HG03039 (cell line): ENCODE data around the gene ADK.

Experiments used
- ATAC-seq: cut with Tn5 transposase; IDR thresholded peaks from one replicate; pipeline ENCODE4 v1.9.1; 2021; ENCODE audit warnings: mild to moderate bottlenecking, moderate library complexity; ENCODE audit not compliant: unreplicated experiment

ADK gene

DNA sequence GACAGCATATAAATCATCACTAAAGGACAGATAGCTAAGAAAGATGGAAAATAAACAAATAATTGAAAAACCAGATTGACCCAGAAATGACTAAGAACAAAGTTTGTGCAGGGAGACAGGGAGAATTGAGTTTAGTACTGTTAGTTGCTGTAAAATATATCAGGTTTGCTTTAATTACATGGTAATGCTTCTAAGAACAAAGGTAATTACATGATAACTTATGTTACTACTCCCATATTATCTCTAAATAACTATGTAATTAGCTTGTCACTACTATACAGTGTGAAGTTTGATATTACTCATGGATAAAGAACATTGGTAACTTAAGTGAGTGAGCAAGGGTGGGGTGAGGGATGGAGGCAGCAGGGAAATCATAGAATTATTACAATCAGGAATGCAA, 540.1 kb downstream of the ADK start:
- no peak for ATAC-seq

DNA sequence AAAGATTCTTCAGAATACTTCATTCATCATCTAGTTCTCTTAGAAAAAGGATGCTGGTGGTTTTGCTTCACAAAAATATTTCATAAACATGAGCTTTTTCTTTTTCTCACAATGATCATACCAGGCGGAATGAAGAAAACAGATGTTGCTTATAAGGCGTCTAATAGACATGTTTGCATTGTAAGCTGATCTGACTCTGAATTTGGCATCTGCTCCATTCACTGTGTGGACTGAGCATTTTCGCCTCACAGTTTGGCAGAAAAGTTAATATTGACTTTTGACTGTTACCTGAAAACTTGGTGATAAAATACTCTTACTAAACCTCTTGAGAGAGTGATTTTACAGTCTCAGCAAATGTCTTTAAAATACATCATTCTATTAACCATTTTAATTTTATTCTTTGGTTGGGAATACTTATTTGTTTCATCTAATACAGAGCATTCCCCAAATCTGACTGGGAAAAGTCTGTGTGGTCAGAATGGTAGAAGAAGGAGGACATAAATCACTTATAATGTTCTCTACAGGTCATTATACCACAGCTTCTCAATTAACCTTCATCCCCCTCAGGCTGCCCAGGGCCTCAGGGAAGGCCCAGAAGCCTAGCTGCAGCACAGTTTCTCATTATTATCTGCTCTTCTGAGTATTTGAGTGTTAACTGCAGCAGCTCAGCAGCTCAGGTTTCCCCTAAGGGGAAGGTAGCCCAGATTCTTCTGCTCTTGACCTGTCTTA, 553.8 kb downstream of the ADK start:
- ATAC-seq: no peak

DNA sequence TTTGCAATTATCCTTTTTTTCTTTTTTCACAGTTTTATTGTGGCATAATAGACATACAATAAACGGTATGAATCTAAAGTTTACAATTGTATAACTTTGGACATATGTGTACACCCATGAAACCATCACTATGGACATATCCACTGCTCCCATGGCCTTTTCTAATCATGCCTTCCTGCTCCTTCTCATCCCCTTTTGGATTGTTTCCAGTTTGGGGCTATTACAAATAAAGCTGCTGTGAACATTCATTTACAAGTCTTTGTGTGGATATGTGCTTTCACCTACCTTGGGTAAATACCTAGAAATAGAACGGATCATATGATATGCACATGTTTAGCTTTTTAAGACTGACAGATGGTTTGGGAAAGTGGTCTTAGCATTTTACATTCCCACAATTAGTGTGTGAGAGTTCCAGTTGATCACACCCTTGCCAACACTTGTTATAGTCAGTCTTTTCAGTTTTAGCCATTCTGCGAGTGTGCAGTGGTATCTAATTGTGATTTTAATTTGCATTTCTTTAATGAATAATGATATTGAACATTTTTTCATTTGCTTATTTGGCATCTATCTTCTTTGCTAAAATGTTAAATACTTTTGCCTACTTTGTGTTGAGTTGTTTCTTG, 554.4 kb downstream of the ADK start:
- ATAC-seq: no peak

DNA sequence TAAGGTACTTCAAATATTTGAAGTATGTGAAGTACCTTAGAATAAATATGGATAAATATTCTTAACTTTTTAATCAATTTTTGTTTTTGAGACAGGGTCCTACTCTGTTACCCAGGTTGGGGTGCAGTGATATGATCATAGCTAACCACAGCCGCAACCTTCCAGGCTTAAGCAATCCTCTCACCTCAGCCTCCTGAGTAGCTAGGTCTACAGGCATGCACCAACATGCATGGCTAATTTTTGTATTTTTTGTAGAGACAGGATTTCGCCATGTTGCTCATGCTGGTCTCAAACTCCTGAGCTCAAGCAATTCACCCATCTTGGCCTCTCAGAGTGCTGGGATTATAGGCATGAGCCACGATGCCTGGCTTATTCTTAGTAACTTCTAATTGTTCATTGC, 555.9 kb downstream of the ADK start:
- no peak for ATAC-seq

DNA sequence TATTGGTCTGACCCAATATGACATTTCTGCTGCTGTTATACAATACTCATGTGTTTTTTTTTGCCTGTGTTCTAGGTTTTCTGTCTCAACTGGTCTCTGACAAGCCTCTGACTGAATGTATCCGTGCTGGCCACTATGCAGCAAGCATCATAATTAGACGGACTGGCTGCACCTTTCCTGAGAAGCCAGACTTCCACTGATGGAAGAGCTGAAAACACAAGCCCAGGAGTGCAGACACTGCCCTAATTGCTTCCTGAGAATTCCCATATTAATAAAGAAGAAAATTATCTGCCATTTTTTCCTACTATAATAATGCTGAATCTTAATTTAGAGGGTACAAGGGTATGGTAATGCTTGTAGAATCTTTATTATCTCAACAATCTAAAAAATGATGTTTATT, 557.2 kb downstream of the ADK start:
- ATAC-seq: no peak

DNA sequence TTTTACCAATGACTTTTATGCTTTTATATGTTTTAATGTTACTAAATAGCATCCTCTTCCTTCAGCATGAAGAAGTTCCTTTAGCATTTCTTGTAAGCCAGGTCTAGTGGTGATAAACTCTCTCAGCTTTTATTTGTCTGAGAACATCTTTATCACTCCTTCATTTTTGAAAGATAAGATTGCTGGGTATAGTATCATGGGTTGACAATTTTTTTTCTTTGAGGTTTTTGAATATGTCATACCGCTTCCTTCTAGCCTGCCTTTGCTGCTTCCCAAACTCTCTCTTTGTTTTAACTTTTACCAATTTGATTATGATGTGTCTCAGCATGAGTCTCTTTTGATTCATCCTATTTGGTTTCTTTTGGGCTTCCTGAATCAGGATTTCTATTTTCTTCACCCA, 567.2 kb downstream of the ADK start:
- ATAC-seq: no peak

DNA sequence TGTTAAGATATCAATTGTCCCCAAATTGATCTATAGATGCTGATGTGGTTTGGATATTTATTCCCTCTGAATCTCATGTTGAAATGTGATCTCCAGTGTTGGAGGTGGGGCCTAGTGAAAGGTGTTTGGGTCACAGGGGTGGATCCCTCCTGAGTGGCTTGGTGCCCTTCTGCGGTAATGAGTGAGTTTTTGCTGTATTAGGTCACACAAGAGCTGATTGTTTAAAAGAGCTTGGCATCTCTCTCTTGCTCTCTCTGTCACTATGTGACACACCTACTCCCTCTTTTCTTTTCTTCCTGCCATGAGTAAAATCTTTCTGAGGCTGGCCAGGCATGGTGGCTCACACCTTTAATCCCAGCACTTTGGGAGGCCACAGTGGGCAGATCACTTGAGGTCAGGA, 577.2 kb downstream of the ADK start:
- ATAC-seq: no peak

DNA sequence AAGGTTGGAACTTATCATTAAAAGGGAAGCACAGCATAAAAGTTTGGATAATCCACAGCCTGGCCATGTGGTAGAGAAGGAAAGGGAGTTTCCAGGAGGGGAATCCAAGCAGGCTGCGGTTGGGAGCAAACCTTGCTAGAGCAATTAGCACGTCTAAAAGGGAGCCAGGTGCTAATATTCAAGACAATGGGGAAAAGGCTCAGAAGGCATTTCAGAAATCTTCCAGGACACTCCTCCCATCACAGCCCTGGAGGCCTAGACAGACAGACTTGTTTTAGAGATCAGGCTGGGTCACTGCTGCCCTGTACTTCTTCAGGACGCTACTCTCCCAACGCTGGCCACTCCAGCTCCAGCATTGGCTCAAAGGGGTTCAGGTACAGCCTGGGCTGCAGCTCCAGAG, 579.2 kb downstream of the ADK start:
- no peak for ATAC-seq

DNA sequence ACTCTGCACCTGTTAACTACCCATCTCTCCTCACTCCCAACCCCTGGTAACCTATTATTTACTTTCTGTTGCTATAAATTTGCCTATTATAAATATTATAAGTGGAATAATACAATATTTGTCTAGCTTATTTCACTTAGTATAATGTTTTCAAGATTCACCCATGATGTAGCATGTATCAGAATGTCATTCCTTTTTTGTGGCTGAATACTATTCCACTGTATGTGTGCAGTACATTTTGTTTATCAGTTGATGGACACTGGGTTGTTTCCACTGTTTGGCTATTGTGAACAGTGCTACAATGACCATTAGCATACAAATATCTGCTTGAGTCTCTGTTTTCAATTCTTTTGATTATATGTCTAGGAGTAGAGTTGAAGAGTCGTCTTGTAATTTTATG, 582.6 kb downstream of the ADK start:
- ATAC-seq: no peak

DNA sequence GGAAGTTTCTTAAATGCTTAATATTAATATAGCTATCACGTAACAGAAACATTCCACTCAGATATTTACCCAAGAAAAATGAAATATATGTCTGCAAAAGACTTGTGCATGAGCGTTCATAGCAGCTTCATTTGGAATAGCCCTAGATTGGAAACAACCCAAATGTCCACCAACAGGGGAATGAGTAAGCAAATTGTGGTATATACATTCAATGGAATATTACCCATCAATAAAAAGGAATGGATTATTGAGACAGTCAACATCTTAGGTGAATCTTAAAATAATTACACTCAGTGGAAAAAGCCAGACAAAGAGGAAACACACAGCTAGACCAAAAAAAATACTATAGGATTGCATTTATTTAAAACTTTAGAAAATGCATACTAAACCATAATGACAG, 585.0 kb downstream of the ADK start:
- ATAC-seq: no peak

DNA sequence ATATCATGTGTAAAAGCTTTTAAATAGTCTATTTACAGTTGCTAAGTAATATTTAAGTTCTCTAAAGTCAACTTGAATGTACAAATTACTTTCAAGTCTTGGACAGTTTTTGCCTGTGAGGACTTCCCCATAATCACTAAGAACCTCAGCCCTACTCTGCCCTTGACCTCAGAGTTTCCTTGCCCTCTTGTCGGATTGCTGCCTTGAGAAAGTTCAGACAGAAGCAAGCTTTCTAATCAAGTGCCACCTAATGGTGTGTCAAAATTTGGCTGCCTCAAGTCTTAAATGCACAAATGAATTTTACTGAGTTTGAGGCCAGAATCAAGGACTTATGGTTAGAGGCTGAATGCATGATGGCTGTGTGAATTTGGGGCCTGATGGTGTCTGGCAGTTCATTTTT, 587.0 kb downstream of the ADK start:
- ATAC-seq: no peak

DNA sequence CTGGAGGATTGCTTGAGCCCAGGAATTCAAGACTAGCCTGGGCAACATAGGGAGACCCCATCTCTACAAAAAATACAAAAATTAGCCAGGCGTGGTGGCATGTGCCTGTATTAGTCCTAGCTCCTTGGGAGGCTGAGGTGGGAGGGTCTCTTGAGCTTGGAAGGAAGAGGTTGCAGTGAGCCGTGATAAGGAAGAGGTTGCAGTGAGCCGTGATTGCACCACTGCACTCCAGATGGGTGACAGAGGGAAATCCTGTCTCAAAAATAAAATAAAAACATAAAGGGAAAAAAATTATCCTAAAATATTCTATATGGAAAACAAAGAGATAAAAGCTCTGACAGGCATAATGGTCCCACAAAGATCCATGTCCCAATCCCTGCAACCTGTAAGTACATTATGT, 587.5 kb downstream of the ADK start:
- no peak for ATAC-seq

DNA sequence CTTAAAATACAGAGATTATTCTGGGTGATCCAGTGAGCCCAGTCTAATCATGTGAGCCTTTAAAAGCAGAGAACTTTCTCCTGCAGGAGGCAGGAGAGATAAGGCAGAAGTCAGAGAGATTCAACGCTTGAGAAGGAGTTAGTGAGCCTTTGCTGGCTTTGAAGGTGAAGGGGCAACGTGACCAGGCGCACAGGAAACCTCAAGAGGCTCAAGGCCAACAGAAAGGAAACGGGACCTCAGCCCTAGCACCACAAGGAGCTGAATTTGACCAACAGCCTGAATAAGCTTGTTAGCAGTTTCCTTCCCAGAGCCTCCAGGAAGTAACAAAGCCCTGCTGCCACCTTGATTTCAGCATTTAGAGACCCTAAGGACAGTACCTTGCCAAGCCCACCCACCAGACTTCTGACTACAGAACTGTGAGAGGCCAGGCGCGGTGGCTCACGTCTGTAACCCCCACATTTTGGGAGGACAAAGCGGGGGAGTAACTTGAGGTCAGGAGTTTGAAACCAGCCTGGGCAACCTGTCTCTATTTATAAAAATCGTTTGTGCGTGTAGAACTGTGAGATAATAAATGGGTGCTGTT, 588.1 kb downstream of the ADK start:
- peak; percentile 68 for ATAC-seq

DNA sequence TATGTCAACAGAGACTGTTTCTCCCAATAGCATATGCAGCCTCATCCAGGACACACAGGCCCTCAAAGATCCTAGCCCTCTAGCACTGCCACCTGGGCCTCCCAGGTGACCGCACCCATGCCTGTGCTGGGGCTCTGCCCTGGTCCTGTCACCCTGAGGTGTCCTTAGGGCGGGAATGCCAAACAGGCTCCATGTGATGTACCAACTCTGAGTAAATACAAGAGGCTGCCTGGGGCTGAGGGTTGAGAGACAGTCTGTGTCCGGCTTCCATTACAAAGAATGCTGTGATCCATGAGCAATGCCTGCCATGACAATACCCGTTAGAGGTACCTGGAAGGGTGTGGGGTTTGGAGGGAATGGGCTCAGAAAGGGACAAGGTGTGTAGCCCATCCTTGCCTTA, 592.4 kb downstream of the ADK start:
- no peak for ATAC-seq

DNA sequence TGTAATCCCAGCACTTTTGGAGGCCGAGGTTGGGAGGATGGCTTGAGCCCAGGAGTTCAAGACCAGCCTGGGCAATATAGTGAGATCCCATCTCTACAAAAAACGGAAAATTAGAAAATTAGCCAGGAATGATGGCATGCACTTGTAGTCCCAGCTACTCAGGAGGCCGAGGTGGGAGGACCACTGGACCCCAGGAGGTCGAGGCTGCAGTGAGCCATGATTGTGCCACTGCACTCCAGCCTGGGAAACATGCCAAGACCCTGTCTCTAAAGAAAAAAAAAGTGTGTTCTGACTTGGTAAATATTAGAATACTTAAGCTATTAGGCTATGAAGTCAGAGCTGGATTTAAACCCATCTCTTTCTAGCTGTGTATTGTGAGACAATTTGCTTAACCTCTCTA, 594.4 kb downstream of the ADK start:
- ATAC-seq: no peak

DNA sequence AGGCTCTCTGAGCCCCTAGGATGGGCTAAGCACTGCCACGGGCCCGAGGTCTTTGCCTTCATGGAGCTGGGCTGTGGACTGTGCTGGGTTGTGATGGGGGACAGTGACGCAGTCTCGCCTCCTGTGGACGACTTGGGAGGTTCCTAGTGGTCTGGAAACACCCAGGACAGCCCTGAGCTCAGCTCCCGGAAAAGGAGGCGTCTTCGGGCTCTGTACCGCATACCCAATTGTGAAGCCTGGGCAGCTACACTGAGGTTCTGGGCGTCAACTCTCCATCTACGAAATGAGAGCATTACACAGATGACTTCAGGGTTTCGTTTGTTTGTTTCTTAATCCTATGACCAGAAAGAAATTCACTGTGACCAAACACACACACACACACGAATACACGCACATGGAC, 595.8 kb downstream of the ADK start:
- ATAC-seq: no peak

DNA sequence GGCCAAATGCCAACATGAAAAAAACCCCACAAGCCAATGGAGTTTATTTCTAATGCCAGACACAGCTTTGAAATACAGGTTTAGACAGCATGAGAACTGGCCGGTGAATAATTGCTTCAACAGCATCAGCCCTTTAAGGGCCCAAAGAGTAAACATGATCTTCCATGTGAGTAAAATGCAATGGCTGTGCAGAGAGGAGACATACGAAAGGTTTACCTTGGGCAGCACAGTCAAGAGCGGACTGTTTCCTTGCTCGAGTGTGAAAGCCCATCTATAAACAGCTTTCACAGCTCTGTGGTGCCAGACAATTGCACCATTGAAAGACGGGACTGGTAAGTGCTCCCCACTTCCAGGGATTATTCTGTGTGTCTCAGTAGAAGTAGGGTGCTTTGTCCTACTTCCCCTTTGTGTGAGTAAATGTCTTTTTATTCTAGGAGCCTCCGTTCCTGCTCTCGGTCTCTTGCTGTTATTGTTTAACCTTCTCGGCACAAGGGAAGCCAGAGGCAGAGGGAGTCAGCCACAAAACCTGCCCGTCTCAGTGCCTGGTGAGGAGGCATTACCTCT, 597.5 kb downstream of the ADK start:
- ATAC-seq: no peak

DNA sequence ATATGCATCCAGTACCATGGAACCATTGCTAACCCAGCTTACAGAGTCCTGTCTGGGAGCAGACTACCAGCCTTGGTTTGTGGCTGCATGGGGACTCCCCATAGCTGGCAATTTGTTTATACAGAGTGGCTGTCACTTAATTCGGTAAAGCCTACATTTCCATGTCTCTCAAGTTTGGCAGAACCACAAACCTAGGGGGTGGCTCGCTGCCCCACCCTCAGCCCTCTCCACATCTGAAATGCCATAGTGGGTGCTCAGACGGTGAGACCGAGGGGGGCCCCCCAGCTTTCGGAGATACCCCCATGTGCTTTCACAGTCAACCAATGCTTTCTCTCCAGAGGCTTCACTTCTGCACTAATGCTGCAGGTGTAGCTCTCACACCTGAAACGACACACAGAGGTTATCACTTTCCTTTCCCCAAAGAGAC, 599.8 kb downstream of the ADK start:
- no peak for ATAC-seq

DNA sequence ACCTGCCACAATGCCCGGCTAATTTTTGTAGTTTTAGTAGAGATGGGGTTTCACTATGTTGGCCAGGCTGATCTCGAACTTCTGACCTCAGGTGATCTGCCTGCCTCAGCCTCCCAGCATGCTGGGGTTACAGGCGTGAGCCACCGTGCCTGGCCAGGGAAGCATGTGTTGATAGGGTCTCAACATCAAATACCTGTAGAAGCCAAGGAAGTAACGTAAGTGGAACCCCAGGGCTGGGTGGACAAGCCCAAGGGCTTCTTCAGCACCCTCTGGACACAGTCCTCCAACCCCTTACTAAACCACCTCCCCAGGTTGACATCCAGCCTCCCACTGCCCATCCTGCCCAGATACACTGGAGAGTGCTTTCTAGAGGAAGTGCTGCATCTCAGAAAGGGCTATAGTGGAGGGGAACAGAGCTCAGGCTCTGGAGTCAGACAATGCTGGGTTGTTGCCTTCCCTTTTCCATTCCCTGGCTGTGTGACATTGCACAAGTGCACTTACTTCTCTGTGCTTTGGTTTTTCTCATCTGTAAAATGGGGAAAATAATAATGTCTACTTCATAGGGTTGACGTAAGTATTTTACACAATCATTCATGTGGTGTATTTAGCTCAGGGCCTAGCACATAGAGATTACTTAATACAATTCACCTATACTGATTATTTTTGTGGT, 601.5 kb downstream of the ADK start:
- no peak for ATAC-seq

DNA sequence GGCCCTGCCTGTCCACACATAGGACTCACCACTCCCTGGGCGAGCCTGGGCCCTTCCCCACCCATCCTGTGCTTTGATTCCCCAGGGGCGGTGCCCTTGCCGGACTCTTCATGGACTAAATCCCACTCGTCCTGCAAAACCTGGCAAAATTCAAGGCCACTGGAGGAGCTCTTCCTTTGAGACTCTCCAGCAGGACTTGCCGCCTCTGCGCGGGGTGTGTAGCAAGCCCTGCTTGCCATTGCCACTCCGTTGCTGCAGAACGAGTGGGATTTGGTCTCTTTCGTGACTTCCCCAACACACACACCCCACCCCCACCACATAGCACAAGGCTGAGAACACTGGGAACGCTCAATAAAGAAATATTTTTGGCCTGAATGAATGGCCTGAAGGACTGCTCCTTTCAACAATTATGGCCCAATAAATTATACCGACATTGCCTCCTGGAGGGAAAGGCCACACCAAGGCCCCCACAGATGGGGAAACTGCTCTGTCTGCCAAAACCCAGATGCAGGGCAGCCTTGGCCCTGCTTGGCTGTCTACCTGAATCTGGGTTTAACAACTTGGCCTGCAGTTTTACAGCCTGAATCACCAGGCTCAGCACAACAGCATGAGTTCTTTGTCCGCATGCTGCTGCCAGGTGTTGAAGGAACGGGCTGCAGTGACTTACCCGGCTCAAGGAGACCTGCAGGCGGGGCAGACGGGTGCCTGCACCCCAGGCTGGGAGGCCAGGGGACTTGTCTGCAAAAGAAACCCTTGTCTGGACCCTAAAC, 602.6 kb downstream of the ADK start:
- no peak for ATAC-seq

DNA sequence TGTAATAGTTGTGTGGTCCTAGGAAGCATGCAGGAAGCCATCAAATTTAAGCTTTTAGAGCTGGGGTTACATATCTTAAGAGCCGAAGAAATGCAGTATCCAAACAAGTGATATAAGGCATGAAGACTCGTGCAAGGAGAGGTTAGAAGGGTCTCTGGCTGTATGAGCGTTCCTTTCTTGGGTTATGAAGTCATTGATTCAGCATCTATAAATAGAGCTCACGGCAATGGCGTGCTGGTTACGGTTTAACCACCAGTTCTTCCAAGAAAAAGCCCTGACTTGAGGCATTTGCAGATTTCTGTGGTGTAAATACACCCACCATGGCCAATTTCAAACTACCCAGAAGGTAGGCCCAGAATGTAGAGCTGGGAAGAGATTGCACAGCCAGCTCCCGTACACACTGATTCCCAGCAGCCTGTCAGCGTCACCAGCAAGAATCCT, 603.4 kb downstream of the ADK start:
- no peak for ATAC-seq
